Kidney (tissue), 14 donors: Measurements from ENCODE around the gene RPL36AL. TPM values are rescaled to one million over a fixed set of nuclear protein-coding genes. Genes with fewer than 3 reads are reported as not detected.

Source experiments
- DNase-seq, 5 donors: peaks; one replicate each; pipeline ENCODE4 v3.0.0-alpha.2; 2013 to 2020
- FAIRE-seq: peaks from 2 replicates; lab custom pipeline; 2012; peaks lifted over from hg19 to GRCh38; lab: Jason Lieb, UNC
- H3K27ac ChIP-seq, 2 donors: one replicate each; pipeline ENCODE4 v1.7.0; 2013; ENCODE audit warnings: low read depth in 2 of 2, low read length in 2 of 2, inconsistent platforms in 1 of 2
- H3K27me3 ChIP-seq: one replicate; pipeline ENCODE4 v1.7.1; 2013; ENCODE audit warnings: low read length, inconsistent platforms; ENCODE audit not compliant: control insufficient read depth, insufficient read depth
- H3K36me3 ChIP-seq, 3 donors: one replicate each; pipeline versions ENCODE4 v1.7.0 to v1.7.1; 2013; ENCODE audit warnings: low read length in 3 of 3, control low read depth in 1 of 3, inconsistent platforms in 1 of 3; ENCODE audit not compliant: insufficient read depth in 3 of 3, control insufficient read depth in 2 of 3
- H3K4me1 ChIP-seq, 3 donors: one replicate each; pipeline versions ENCODE4 v1.7.0 to v1.7.1; 2013; ENCODE audit warnings: low read length in 3 of 3, inconsistent platforms in 1 of 3, low read depth in 1 of 3; ENCODE audit not compliant: control insufficient read depth in 2 of 3, insufficient read depth in 2 of 3
- H3K4me3 ChIP-seq, 3 donors: one replicate each; pipeline versions ENCODE4 v1.7.0 to v1.8.1; 2013; ENCODE audit warnings: low read length in 3 of 3, control low read depth in 1 of 3, inconsistent platforms in 1 of 3
- H3K9ac ChIP-seq, 3 donors: one replicate each; pipeline versions ENCODE4 v1.7.0 to v1.7.1; 2013; ENCODE audit warnings: low read length in 3 of 3, control low read depth in 1 of 3, inconsistent platforms in 1 of 3
- H3K9me3 ChIP-seq, 3 donors: one replicate each; pipeline versions ENCODE4 v1.7.0 to v1.7.1; 2013; ENCODE audit warnings: low read length in 3 of 3, control low read depth in 1 of 3, inconsistent platforms in 1 of 3; ENCODE audit not compliant: control insufficient read depth in 2 of 3, insufficient read depth in 1 of 3
- intact Hi-C: fragments of 100-400 bp; cut with DNase I; formaldehyde crosslinking; loops from one replicate; pipeline ENCODE4 v1.11.1; 2022
- polyA plus RNA-seq: library from polyadenylated mRNA; stranded (reverse); fragments of 350-450 nt; fragmentation: Illumina TruSeq; extraction: RNeasy Lipid Tissue Mini Kit (QIAGEN cat#74804); gene quantifications from one replicate; pipeline ENCODE4 v1.2.3, GENCODE V29; 2014; ENCODE audit warnings: low read depth, low replicate concordance; ENCODE audit not compliant: insufficient read depth
- total RNA-seq: library from RNA; stranded (reverse); fragmentation: NEBNext Ultra II Directional; extraction: Animal tissue kit (Norgen Biotek cat#: 25700); gene quantifications from one replicate; pipeline ENCODE4 v1.2.1, GENCODE V29; 2021
- TF ChIP-seq, protein P1 (sequence below): IDR thresholded peaks from 3 replicates; pipeline ENCODE4 v1.5.1; 2012; ENCODE audit warnings: mild to moderate bottlenecking, moderate library complexity, borderline replicate concordance; ENCODE audit not compliant: insufficient read depth; ENCODE audit errors: extremely low read depth
- donor health status: control.
- donor health status: control.
- donor health status: control.
- donor health status: control.
- donor health status: control.
- donor health status: DM: yes; HTN: yes; CAD: no.
- donor health status: Normal renal cell carcinoma (clear cell type).

RPL36AL gene
- total and polyA plus RNA-seq, 2 donors from 2014 or later: 157 to 455 TPM

GRCh38 chr14:49582113-49582977 is 38.1 kb downstream of the RPL36AL start:
- intact Hi-C loops: no loop called here
- DNase-seq (no peak), FAIRE-seq (no peak)
- no peak overlapping the region for H3K27ac ChIP-seq
- peaks cover 0 to 11% (median 0%) of the 10 kb centered on the region in 3 donors for H3K4me1 ChIP-seq
- no peak overlapping the region for H3K4me3 ChIP-seq
- H3K9ac ChIP-seq: no peak overlapping the region
- no peaks in the 10 kb centered on the region for H3K9me3 ChIP-seq
- TF ChIP-seq, protein P1, sequence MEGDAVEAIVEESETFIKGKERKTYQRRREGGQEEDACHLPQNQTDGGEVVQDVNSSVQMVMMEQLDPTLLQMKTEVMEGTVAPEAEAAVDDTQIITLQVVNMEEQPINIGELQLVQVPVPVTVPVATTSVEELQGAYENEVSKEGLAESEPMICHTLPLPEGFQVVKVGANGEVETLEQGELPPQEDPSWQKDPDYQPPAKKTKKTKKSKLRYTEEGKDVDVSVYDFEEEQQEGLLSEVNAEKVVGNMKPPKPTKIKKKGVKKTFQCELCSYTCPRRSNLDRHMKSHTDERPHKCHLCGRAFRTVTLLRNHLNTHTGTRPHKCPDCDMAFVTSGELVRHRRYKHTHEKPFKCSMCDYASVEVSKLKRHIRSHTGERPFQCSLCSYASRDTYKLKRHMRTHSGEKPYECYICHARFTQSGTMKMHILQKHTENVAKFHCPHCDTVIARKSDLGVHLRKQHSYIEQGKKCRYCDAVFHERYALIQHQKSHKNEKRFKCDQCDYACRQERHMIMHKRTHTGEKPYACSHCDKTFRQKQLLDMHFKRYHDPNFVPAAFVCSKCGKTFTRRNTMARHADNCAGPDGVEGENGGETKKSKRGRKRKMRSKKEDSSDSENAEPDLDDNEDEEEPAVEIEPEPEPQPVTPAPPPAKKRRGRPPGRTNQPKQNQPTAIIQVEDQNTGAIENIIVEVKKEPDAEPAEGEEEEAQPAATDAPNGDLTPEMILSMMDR: no peak
- peaks cover 3 to 15% (median 4%) of the 10 kb centered on the region in 3 donors for H3K36me3 ChIP-seq
- H3K27me3 ChIP-seq: no peaks in the 10 kb centered on the region

- Histone ChIP-seq H3K36me3 (peaks cover 3 to 22% (median 6%) of the 10 kb centered on the region in 3 donors), H3K4me3 (no peak overlapping the region), H3K27ac (no peak overlapping the region), H3K27me3 (no peaks in the 10 kb centered on the region), H3K9ac (no peak overlapping the region), H3K4me1 (peaks cover 0 to 11% (median 0%) of the 10 kb centered on the region in 3 donors), H3K9me3 (no peaks in the 10 kb centered on the region)
- FAIRE-seq (no peak), DNase-seq (no peak)
- intact Hi-C loops: no loop called here
- TF ChIP-seq, protein P1: no peak
Observed at GRCh38 chr14:49581209-49582112, 39.0 kb downstream of the RPL36AL start.

- intact Hi-C loops: no loop called here
- Histone ChIP-seq H3K27me3 (no peaks in the 10 kb centered on the region), H3K27ac (no peak overlapping the region), H3K9me3 (no peaks in the 10 kb centered on the region), H3K4me1 (peaks cover 0 to 10% (median 0%) of the 10 kb centered on the region in 3 donors), H3K4me3 (no peak overlapping the region), H3K9ac (no peak overlapping the region), H3K36me3 (peaks cover 3 to 32% (median 6%) of the 10 kb centered on the region in 3 donors)
- FAIRE-seq (no peak), DNase-seq (no peak)
- TF ChIP-seq, protein P1: no peak
Observed at GRCh38 chr14:49579841-49580240, 40.6 kb downstream of the RPL36AL start.
